ENCODE data around the gene GIN1.

GIN1 gene

DNA sequence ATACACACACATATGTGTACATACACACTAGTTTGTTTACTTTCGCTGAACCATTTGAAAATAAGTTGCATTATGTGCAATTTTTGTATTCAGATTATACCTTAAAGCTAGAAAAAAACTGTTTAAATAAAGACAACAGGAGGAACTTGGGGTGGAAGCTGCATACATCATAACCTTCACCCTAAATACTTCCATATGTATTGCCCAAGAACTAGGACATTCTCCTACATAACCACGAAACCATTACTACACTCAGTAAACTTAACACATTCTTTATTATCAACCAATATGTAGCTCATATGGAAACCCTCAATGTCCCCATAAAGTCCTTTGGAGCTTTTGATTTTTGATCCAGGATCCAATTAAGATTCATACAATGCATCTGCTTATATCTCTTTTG, 83.3 kb downstream of the GIN1 start:
- TF ChIP-seq, protein P1, sequence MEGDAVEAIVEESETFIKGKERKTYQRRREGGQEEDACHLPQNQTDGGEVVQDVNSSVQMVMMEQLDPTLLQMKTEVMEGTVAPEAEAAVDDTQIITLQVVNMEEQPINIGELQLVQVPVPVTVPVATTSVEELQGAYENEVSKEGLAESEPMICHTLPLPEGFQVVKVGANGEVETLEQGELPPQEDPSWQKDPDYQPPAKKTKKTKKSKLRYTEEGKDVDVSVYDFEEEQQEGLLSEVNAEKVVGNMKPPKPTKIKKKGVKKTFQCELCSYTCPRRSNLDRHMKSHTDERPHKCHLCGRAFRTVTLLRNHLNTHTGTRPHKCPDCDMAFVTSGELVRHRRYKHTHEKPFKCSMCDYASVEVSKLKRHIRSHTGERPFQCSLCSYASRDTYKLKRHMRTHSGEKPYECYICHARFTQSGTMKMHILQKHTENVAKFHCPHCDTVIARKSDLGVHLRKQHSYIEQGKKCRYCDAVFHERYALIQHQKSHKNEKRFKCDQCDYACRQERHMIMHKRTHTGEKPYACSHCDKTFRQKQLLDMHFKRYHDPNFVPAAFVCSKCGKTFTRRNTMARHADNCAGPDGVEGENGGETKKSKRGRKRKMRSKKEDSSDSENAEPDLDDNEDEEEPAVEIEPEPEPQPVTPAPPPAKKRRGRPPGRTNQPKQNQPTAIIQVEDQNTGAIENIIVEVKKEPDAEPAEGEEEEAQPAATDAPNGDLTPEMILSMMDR (IDR thresholded peaks at IDR 0.05; ENCODE audit: extremely low read depth, missing control alignments) = no peak
- no peak for DNase-seq (ENCODE audit: low spot score)
